SW 1271 (cell line): Measurements from ENCODE around the gene MYO5A.

Experiments used
- DNase-seq, 2 experiments: peaks; one replicate each; lab custom pipeline; 2025; lab: John Stamatoyannopoulos, UW

MYO5A gene

DNA sequence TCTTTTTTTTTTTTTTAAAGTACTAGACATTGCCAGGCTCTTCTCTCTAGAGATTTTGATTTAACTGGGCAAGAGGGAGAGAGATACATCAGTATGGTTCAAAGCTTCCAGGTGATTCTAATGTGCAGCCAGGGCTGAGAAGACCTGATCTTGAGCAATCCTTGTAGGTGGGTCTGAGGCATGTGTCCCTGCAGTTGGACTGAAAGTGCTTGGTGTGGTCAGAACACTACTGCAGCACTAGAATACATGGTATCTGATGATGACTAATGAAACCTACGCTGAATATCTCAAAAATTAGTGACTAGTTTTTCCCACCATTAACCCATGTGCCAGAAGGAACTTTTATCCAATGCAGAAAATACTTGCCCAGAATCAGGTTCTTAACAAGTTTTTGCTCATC is 198.7 kb downstream of the MYO5A start:
- DNase-seq, result no peak

DNA sequence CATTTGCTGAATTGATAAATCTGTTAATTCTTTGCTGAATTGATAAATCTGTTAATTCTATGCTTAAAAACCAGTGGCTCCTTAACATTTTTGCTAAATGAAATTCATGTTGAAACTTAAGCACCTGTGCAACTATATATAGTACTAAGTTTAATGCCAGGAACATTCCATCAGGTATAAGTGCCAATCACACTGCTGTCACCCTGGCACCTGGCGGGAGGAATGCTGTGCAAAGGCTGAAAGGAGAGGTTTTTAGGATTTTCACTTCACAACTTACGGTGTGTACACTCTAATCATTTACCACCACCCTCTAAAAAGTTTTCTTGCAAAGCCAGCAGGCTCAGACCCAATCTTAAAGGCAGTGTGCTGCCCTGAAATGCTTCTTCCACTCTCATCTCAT is 199.5 kb downstream of the MYO5A start:
- no peak for DNase-seq

DNA sequence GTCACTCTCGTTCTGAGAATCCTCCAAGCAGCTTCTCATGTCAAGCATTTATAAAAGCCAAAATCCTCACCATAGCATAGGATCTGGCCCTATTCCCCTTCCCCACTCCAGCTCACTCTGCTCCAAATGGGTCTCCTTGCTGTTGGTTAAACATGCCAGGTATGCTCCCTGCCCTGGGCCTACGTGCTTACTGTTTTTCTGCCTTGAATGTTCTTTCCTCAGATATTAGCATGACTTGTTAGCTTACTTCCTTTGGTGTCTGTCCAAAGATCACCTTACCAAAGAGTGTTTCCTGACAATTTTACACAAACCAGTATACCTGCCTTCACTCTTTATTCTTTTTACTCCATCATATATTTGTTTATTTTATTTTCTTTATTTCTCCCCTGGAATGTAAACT is 200.0 kb downstream of the MYO5A start:
- no peak for DNase-seq

DNA sequence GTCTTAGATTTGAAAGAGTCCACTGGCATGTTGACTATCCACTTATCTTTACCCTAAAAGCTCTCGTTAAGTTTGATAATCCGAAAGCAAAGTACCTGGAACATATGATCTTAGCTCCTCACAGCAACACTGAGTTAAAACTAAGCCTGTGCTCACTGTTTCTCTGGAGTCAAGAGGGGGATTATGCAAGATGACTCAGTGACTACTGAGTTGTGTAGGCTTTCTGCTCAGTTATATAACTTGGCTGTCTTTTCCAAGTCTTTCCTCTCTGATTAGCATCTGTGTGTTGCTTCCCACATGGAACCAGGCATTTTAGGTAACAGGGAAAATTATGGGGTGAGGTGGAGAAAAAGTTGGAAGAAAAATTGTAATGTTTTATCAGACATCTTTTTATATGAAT is 201.9 kb downstream of the MYO5A start:
- no peak for DNase-seq

DNA sequence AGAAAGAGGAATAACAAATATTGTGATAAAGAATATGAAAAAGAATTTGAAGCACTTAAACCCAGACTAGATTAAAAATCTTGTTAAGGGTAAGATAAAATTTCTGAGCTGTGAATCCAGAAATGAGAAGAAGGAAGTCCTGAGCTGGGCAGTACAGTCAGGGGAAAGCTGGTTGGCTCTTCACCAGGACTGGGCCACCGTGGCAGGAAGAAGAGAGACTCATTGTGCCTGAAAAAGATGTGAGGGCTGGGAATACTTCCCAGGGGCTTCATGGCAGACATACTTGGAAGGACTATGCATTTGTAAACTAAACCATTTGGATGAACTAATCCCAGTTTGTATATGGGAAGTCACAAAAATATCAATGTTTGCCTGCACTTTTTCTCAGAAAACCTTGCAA is 204.6 kb downstream of the MYO5A start:
- DNase-seq, result no peak

DNA sequence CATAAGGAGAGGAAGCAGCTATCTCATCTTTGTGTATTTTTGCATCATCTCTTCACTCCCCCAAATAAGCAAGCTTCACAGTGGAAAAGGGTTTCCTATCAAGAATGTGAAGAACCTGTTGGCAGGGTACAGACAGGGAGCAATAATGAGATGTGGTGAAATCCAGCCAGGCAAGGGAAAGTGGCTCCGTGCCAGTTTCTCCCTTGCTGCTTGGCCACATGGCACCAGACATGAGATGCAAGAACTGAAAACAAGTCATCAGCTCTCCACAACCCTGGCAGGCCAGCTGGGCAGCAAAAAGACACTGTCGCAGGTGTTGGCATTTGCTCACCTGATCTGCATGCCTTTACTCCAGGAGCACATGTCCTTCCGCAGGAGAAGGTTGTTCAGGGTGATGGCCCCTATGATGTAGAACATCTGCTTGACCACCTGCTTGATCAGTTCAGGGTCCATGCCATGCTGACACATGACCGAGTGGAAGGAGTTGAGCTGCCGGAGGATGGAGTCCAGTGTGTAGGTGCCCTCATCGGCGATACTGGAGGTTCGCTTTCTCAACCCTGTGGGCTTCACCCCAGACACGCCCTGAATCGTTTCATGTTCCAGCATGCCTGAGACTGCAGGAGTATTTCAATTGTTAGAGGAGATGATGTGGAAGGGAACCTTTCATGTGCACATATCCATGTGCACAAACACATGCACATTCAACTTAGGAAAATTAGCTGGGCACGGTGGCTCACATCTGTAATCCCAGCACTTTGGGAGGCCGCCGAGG is 209.8 kb downstream of the MYO5A start:
- DNase-seq, result no peak

DNA sequence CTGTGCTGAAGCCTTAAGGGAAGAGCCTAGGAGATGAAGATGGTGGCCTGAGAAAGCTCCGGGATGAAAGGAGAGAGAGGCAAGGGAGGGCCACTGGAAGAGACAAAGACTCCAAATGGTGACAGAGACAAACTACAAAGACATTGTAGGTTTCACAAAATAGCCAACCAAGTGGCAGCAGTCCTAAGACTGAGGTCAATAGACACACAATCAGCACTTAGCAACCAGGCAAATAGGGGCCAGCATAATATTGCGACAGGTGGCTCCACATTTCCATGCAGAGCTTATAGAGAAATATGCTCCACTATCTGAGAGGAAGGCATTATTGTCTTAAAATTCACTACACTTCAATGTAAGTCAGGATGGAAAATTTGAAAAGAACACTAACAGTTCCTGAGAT is 211.0 kb downstream of the MYO5A start:
- DNase-seq, result no peak

DNA sequence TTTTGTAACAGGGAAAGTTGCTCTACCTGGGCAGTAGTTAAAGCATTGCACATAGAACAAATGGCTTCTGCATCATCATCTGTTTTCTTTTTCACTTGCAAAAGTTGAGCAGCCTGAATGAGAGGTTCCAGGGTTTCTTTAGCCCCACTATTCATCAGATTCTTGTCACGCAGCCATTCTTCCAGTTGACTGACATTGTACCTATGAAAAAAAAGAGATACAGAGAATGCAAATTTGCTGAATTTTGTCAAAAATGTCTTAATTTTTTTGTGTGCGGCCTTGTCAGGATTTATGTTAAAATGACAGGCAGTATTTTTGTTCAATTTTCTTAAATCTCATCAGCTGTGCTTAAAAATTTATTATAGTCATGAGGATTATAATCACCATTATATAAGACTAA is 211.7 kb downstream of the MYO5A start:
- no peak for DNase-seq

DNA sequence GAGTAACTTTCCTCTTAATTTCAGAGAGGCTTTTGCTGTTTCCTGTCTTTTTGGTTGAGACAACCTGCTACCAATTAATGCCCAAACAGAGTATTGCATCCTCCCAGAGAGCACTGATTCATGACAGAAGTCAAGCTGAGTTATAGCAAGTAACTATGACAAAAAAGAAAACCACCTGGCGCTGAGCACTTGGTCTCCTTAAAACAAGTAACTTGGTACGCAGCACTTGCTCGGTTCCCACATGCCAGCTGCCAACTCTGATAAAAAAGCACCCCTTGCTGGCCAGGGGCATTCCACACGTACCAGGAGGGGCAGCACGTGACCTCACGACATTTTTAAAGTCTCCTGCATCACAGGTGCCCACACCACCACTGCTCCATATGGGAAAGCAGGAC is 219.5 kb downstream of the MYO5A start:
- no peak for DNase-seq

DNA sequence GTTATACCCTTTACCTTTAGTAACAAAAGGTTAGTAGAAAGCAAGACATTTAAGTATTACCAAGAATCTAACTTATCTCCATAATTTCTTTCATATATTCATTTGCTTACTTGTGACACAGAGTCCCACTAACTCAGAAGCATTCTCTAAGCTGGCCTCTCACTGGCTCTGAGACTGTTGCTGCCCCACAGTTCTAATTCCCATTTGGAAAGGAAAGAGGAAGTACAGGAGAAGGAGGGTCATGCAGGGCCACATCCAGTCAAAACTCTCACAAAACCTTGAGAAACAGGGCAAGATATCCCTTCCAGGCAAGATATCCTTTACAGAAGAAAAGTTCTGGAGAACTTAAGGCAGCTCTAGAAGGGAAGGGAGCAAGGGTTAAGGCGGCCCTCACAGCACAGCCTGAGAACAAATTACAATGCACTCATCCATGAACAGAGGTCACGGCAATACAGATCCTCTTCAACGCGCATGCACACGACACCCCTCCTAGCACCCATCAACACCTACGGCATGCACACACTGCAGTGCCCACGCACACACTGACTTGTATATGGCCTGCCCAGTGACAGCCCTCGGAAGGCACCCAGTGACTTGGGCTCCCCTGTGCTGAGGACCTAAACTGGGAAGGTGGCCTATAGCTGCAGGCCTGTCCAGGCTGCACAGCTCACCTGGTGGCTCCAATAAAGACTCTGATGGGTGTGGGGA is 220.1 kb downstream of the MYO5A start:
- no peak for DNase-seq

DNA sequence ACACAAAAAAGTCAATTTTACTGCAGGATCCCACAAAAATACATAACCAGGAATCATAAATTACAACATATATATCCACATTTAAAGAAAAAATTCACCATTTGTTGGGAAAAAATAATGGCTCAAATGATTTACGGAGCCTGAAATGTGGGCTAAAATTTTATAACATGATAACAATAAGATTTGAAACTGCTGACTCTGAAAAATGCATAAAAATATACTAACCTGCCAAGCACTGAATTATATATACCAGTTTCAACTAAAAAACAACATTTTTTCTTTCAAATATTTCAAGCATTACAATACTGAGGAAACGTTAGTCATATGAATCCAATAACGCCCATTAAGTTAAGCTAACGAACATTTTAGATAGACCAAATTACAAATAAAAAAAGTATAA is 220.8 kb downstream of the MYO5A start:
- no peak for DNase-seq

DNA sequence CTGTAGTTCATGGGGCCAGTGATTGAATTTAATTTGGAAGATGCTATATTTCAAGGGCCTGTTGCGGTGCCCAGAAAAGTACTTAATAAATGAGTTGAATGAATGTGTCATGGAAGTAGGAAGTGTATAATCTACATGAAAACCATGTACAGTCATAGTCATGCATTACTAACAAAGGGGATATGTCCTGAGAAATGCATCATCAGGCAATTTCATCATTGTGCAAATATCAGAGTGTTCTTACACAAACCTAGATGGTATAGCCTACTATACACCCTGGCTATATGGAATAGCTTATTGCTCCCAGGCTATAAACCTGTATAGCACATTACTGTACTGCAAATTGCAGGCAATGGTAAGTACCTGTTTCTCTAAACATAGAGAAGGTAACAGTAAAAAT is 222.4 kb downstream of the MYO5A start:
- DNase-seq, result no peak

DNA sequence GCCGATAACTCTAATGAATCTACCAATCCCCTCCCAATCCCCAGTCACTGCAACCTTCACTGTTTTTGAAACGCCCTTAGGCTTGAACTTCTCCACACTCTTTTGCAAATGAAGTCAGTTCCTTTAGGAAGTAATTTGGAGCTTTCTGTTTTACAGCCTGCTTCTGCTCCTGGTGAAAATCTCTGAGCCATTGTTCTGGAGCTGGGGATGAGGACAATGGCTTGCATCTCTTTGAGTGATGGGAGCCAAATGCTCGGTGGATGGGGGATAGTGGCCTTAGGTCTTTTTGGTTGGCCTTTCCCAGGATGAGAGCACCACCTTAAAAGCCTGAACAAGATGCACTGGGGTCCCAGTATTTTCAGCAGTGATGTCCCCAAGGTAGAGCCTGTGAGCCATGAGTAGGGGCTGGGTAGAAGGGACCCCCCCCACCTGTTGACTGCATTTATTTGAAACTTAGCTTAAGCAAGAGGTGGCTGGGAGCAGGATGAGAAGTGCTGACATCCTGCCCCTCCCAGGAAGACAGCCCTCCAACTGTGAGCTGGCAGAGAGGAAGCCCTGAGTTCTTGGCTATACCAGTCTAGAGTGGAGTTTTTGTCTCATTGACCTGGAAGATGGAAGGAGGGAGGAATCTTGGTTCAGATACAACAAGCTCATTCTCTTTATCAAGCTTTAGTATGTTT is 225.4 kb downstream of the MYO5A start:
- DNase-seq, result no peak

DNA sequence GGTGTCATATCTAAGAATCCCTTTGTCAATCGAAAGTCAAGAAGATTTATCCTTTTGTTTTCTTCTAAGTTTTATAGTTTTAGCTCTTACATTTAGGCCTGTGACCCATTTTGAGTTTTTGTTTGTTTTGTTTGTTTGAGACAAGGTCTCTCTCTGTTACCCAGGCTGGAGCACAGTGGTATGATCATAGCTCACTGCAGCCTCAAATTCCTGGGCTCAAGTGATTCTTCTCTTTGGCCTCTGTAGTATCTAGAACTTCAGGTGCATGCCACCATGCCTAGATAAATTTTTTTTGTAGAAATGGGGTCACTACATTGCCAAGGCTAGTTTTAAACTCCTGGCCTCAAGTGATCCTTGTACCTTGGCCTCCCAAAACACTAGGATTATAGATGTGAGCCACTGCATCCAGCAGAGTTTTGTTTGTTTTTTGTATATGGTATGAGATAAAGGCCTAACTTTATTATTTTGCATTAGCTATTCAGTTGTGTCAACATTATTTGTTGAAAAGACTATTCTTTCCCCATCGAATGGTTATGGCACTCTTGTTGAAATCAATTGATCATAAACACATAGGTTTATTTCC is 227.3 kb downstream of the MYO5A start:
- no peak for DNase-seq

DNA sequence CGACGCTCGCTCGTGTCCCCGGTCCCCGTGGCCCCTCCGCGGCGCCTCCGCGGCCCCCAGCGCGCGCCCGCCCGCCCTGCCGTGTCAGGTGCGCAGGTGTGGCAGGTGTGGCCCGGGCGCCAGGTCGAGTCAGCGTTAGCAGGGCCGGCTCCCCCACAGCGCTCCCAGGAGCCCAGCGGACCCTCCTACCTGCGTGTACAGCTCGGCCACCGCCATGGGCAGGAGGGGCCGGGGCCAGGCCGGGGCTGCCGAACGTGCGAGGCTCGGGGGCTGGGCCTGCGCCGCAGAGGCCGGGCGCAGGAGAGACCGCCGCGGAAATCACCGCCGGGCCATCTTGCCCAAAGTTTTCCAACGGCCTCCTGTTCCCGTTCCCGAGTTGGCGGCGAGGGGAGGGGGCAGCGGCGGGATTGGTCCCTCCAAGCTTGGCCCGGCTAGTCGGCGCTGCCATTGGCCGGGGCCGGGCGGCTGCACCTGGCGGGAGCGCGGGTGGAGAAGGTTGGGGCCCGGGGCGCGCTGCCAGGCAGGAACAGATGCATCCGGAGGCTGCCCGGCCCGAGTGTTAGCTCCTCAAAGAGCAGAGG is 233.2 kb downstream of the MYO5A start, which contains the start of gene MYO5C:
Gene MYO5C, minus strand, starts transcription at position 384 of the 581 bp plus-strand sequence. Its CDS starts 168 bp downstream, at position 216.
- DNase-seq, result no peak

DNA sequence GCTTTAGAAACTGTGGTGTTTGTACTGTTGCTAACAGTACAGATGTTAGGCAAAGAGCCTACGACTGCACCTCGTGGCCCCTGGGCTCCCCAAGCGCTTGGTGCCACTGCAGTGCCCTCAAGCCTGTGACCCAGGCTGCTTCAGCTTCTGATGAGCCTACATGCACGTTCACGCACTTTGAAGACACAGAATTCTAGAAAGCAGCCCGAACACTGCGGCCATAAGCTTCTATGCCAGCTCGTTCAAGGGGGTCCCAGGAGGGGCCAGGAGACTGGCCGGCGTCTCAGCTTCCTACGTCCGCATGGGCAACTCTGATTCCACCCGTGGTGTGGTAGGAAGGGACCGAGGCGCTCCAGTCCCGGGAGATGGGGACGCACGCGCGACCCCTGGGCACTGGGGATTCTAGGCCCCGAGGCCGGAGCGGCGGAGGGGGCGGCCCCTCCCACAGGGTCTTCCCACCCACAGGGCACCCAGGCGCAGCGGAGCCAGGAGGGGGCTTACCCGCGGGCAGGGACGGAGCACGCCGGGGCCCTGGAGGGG is 233.7 kb downstream of the MYO5A start:
- no peak for DNase-seq

DNA sequence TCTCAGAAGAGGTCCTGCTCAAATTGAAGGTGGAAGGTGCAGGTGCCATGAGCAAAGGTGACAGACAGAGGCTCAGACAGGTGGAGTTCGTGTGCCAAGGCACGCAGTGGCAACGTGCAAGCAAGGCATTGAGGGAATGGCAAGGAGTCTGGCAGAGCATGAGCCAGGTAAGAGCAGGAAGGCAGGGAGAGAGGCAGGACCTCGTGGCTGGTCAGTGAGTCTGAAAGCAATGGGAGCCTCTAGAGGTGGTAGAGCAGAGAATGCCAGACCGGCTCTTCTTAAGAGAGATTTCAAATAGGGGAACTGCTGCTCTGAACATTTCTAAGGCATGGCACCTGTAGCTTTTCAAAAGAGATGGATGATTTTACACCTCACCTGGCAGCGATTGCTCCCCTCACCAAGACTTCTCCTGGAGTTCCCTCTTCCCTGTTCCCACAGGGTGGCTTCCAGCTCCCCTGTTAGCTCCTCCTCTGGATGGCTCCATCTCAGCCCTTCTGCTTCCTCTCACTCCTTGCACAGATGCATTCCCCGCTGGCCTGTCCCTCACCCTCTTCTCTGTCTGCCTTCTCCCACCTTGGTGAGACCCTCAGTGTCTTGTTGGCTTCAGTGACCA is 235.8 kb downstream of the MYO5A start:
- no peak for DNase-seq

DNA sequence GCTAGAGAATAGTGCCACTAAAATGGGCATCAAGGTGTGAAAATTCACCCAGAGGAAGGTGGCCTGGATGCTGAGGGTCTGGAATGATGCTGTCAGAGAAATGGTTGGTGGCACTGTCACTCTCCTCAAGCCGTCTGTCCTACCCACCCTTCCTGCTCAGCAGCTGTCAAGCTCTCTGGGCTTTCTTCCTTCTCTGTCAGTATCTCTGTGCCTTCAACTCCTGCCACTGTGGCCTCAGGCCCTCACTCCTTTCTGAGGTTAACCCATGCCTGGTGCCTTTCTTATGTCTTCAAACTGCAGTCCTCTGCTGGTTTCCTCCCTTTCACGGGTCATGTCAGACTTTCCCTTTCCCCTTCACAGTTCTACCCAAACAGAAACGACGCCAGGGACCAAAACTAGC is 237.5 kb downstream of the MYO5A start:
- DNase-seq, result no peak

DNA sequence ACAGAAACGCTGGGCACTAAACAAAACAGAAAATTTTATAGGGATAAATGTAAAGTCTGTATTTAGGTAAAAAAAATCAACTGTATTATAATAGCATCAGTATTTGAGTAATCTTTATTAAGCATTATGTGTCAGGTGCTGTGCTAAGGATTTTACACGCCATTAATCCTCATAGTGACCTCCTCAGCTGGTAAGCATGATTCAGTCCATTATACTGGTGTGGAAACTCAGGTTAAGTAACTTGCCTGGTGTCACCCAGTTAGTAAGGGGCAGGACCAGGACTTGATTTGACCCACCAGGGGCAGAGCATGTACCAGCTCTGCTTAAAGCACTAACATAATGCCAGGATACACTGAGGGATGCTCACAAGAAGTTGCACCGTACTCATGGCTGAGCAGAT is 237.9 kb downstream of the MYO5A start:
- DNase-seq, result no peak

DNA sequence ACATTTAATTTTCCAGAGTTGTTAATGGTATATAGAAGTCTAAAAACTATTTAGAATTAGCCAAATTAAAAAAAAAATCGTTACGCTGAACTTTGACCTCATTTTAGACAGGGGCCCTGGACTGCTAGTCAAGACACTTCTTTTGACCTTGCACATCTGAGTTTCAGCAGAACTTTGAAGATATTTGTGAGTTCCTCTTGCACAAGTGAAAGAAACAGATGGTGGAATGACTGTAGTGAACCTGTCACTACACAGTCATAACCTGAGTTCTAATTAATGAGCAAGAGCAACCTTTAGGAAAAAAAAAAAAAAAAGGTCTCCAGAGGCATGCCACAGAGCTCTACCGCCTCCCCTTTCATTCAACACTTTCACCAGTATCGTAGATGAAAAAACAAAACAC is 238.4 kb downstream of the MYO5A start:
- no peak for DNase-seq

DNA sequence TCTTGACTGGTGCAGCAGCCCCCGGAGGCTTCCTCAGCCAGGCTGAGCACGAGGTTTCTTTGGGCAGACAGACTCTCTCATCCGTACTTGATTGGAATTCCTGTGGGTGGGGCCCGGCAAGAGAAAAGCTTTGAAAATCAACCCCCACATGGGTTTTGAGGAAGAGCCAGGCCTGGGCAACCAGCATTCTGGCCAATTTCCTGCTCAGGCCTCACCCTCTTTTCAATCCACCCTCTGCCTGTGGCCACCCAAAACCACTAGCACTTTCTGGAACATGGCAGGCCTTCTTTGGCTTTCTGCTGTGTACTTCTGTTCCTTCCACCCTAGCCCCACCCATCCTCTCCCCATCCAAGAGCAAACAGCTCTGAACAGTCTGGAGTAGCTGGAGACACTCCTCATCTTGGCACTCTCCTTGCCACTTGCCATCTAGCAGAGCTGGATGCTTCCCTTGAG is 239.0 kb downstream of the MYO5A start:
- DNase-seq, result no peak

DNA sequence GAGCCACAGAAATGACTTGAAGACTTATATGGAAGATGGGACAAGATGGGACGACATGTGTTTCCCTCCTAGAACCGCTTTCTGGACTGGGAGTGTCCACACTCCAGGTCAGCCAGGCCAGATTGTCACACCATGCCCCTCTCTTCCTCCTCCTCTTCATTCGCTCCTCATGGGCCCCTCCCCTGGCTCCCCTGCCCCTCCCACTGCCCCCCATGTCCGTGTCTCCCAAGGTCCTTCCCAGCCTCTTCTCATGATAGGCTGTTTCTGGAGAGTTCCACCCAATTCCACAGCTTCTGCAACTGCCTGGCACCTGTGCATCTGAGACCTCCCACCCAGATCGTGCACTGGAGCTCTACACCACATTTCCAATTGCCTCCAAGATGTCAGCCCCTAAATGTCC is 239.7 kb downstream of the MYO5A start:
- DNase-seq, result no peak
